ENCODE data around the gene UBE2O. TPM values are rescaled to one million over a fixed set of nuclear protein-coding genes. Genes with fewer than 3 reads are reported as not detected.

Gene UBE2O
- total RNA-seq, 1 donor from 2014 or later, result 39.0 TPM

DNA sequence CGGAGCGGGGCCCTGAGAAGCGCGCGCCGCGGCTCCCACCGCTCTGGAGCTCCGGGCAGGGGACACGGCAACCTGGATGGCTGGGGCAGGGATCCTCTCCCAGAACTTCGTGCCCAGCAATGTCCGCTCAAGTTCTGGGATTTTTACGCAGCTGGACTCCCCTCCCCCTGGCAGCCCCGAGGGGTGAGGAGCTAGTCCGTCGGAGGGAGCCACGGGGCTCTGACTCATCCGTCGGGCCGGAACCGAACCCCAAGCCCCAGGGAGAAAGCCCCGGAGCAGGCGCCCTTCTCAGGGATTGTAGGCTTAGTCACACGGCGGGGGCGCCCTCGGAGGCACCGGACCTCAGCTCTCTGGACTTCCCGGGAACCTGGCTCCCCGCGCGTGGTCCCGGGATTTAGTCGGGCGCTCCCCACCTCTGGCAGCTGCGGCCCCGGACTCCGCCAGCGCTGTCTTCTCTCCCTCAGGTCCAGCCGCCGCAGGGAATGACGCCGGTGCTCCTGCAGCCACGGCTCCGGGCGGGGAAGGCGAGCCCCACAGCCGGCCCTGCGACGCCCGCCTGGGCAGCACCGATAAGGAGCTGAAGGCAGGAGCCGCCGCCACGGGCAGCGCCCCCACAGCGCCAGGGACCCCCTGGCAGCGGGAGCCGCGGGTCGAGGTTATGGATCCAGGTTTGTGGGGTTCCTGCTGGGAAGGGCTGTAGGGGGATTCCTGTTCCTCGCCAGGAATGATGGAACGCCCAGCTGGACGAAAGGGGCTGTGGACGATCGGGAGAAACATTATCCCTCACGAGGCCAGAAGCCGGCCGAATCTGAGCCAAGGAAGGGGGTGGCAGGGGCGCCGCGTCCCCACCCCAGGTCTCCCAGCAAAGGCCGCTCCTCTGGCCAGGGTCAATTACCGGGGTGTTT, 67.7 kb downstream of the UBE2O start:
- DNase-seq (peak; percentile 66), ATAC-seq (peak; percentile 3)
- intact Hi-C loops (cut with micrococcal nuclease), result no loop called here

DNA sequence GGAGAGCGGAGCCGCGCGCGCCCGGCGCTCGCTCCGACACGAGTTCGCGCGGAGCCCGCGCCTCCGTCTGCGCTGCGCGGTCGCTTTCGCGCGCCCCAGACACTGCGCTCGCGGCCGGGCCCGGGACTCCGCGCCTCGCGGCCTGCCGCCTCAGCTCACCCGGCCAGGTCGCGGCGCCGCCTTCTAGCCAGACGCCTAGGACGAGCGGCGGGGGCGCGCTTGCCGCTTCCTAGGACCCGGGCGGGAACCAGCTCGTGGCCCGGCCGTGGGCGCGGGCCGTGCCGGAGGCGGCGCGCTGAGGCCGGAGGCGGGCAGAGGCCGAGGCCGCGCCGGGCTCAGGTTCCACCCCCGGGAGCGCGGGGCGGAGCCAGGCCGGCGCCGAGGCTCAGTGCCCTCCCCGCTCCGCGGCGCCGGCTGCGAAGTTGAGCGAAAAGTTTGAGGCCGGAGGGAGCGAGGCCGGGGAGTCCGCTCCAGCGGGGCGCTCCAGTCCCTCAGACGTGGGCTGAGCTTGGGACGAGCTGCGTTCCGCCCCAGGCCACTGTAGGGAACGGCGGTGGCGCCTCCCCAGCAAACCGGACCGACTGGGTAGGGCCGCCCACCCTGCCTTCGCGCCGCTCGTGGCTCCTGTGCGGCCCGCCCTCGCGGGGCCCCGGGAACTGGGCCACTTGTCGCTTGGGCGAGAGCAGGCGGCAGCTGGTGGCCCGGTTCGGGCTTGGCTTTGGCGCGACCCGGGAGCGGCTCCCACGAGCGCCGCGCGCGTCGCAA, 68.5 kb downstream of the UBE2O start, which contains the start of gene SPHK1:
SPHK1 (plus strand) TSS at position 388 of the 765 bp plus-strand sequence. CDS start 1,036 bp downstream, outside the sequence.
- DNase-seq (peak; percentile 88), ATAC-seq (peak; percentile 84)
- intact Hi-C loops (cut with micrococcal nuclease), result no loop called here

DNA sequence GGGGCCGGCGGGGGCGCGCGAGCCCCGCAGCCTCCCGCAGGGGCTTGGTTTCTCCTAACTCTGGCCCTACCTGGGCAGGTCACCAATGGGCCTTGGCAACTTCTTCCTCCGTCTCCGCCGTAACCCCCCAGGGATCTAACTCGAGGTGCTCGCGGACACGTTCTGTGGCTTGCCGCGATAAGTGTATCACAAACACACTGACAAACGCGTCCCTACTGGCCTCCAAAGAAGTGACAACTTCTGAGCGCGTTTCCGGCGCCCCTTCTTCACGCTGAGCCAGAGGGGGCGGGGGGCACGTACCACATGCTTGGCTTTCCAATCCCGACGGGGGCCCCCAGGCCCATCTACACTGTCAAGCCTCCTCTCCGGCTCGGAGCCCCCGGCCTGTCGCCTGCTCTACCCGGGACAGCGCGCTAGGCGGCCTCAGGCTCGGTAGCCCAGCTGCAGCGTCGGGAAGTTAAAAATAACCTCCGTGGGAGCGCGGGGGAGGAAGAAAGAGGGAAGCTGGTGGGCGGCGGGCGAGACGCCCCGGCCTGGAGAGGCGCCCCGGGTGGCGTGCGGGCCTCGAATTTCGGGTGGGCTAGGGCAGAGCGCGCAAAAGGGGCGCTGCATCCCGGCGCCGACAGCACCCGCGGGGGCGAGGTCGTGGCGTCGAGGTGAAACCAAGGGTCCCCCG, 69.3 kb downstream of the UBE2O start:
- DNase-seq, result peak; percentile 77
- intact Hi-C loops (cut with micrococcal nuclease), result no loop called here
- ATAC-seq, result peak; percentile 52

DNA sequence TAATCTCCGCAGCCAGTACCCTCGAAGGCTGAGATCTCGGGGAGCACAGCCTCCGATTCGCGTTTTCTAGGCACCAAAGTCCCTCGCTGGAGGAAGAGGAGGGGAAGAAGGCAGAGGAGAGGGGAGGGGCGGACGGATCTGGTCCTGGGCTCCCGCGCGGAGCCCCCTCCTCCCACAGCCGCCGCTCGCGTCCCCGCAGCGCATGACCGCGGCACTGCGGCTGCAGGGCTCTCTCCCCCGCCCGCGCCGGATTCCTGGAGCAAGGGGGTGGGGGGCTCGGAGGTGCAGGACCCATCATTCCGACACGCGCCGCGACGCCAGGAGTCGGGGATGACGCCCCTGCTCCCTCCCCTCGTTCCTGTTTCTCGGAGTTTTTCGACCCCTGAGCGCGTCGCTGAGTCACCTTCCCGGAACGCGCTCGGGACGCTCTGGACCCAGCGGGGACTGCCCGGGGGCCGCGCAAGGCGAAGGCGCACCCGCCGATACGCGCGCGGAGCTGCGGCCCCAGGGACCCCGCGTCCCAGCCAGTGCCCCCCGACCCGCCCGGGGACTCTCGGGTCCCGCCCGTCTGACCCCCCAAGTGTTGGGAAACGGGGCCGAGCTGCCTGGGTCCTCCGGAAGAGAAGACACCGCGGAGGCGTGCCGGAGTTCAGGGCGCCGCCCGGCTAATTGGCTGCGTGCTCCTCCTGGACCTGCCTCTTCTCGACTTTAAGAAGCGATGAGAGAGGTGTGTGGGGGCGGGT, 70.0 kb downstream of the UBE2O start:
- DNase-seq (peak; percentile 65), ATAC-seq (peak; percentile 32)
- intact Hi-C loops (cut with micrococcal nuclease), result no loop called here

- no peak for ATAC-seq
- DNase-seq, result peak; percentile 55
- intact Hi-C loops (cut with micrococcal nuclease), result no loop called here
Measured at GRCh38 chr17:76382351-76382802, 70.6 kb downstream of the UBE2O start.

- ATAC-seq (no peak), DNase-seq (no peak)
- intact Hi-C loops (cut with micrococcal nuclease), result no loop called here
Measured at GRCh38 chr17:76381633-76382350, 71.2 kb downstream of the UBE2O start.

GRCh38 chr17:76379646-76380376, 73.1 kb downstream of the UBE2O start:
- ATAC-seq (no peak), DNase-seq (no peak)
- intact Hi-C loops (cut with micrococcal nuclease), result no loop called here

GRCh38 chr17:76379275-76379641, 73.7 kb downstream of the UBE2O start:
- ATAC-seq (no peak), DNase-seq (no peak)
- intact Hi-C loops (cut with micrococcal nuclease), result no loop called here

DNA sequence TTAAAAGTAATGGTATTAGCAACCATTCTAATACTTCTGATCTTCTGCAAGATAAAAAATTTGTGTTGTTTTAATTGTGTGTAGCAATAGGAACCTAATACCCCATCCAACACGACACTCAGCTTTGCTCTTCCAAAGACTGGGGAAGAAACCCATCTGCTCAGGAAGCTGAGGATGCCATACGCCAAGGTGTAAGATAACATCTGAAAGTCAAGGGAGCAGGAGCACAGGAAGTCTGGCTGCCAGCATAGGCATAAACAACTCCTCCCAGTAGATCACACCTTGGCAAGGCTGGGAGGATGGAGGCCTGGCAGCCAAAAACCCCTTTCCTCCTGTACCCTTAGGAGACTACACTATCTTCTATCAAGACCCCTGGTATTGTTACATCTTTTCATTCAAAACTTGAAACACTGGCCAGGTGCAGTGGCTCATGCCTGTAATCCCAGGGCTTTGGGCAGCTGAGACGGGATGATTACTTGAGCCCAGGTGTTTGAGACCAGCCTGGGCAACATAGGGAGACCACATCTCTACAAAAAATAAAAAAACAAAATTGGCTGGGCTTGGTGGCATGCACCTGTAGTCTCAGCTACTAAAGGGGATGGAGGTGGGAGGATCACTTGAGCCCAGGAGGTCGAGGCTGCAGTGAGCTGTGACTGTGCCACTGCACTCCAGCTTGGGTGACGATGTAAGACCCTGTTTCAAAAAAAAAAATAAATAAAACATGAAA, 74.2 kb downstream of the UBE2O start:
- ATAC-seq, result no peak
- intact Hi-C loops (cut with micrococcal nuclease), result no loop called here

GRCh38 chr17:76376318-76377133, 76.4 kb downstream of the UBE2O start:
- intact Hi-C loops (cut with micrococcal nuclease), result no loop called here
- ATAC-seq, result peak; percentile 54
- DNase-seq, result no peak

More for the DNA sequence above, 74.2 kb downstream of the UBE2O start:
- no peak for DNase-seq

GRCh38 chr17:76371656-76372628, 81.0 kb downstream of the UBE2O start:
- intact Hi-C loops (cut with micrococcal nuclease), result no loop called here
- ATAC-seq (no peak), DNase-seq (no peak)

GRCh38 chr17:76370261-76370993, 82.5 kb downstream of the UBE2O start:
- ATAC-seq (peak; percentile 95), DNase-seq (peak; percentile 91)
- intact Hi-C loops (cut with micrococcal nuclease), result no loop called here

DNA sequence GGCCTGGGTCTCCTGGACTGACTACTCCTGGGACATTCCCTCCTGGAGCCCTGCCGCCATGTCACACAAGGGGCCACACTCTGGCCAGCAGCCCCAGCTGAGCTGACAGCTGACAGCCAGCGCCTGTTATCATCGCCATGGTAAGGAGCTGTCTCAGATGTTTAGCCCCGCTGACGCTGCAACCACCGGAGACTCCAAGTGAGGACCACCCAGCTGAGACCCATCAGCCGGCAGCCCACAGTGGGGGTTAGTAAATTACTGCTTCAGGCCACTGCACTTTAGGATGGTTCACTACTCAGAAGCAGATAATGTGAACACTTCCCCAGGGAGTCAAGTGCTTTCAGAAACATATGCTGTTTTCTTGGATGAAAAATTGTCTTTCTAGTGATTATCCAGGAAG, 83.1 kb downstream of the UBE2O start:
- intact Hi-C loops (cut with micrococcal nuclease), result no loop called here
- peak; percentile 12 for ATAC-seq
- no peak for DNase-seq

DNA sequence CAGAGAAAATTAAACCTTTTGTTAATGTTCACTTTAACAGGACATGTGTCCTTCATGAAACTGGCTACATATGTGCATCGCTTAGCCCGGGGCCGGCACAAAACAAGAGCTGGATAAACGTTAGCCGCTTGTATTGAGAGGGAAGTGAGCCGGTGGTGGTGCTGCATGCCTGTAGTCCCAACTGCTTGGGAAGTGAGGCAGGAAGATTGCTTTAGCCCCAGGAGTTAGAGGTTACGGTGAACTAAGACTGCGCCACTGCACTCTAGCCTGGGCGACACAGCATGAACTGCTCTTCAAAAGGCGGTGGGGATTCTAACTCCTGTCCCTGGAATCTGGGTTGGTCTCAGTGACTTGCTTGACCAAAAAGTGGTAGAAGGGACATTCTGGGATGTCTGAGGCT, 83.6 kb downstream of the UBE2O start:
- DNase-seq, result no peak
- intact Hi-C loops (cut with micrococcal nuclease), result no loop called here
- peak; percentile 6 for ATAC-seq

Measured in left ventricle myocardium superior (tissue), 1 donor.